GM19395 (cell line): ENCODE measurements around the gene CAMSAP1.

Experiments
- ATAC-seq: cut with Tn5 transposase; IDR thresholded peaks from one replicate; pipeline ENCODE4 v1.9.1; 2021; ENCODE audit warnings: mild to moderate bottlenecking, moderate library complexity; ENCODE audit not compliant: unreplicated experiment

CAMSAP1 gene

GRCh38 chr9:135763716-135764446 lies 143.5 kb downstream of the CAMSAP1 start:
- no peak for ATAC-seq

- ATAC-seq = no peak
Observed at GRCh38 chr9:135762921-135763320, 144.4 kb downstream of the CAMSAP1 start.

GRCh38 chr9:135761845-135762168 lies 145.5 kb downstream of the CAMSAP1 start:
- ATAC-seq = no peak

- ATAC-seq = no peak
Observed at GRCh38 chr9:135761150-135761844, 146.0 kb downstream of the CAMSAP1 start.

- no peak for ATAC-seq
Observed at GRCh38 chr9:135760465-135760864, 146.9 kb downstream of the CAMSAP1 start.

GRCh38 chr9:135759676-135760300 lies 147.6 kb downstream of the CAMSAP1 start:
- no peak for ATAC-seq

GRCh38 chr9:135758870-135759269 lies 148.5 kb downstream of the CAMSAP1 start:
- no peak for ATAC-seq
